Thoracic aorta (tissue), 2 donors: Measurements from ENCODE around the gene NEDD4L. TPM values are rescaled to one million over a fixed set of nuclear protein-coding genes. Genes with fewer than 3 reads are reported as not detected.

ENCODE experiments used
- ATAC-seq: fragments of 150-250 bp; one replicate; pipeline ENCODE4 v1.8.0; 2017; ENCODE audit warnings: low read depth; ENCODE audit not compliant: insufficient number of reproducible peaks, low FRiP score
- DNase-seq: peaks from one replicate; pipeline ENCODE4 v3.0.0-alpha.2; 2020; ENCODE audit warnings: low spot score
- H3K27ac ChIP-seq, 2 donors: fragments of 200-600 bp; sonication (generic); 1 replicate in 1 of 2; 2 replicates in 1 of 2; pipeline ENCODE4 v1.5.1; 2016; ENCODE audit warnings: mild to moderate bottlenecking in 2 of 2, moderate library complexity in 2 of 2
- H3K27me3 ChIP-seq: fragments of 200-600 bp; sonication (generic); replicated peaks from 2 replicates; pipeline ENCODE4 v1.6.0; 2016; ENCODE audit warnings: mild to moderate bottlenecking; ENCODE audit not compliant: insufficient read depth
- H3K36me3 ChIP-seq: fragments of 200-600 bp; sonication (generic); one replicate; pipeline ENCODE4 v1.5.1; 2016
- H3K4me1 ChIP-seq, 2 donors: fragments of 200-600 bp; sonication (generic); 1 replicate in 1 of 2; 2 replicates in 1 of 2; pipeline versions ENCODE4 v1.5.1 to v1.6.0; 2016; ENCODE audit warnings: low read depth in 2 of 2, mild to moderate bottlenecking in 1 of 2; ENCODE audit not compliant: control insufficient read depth in 1 of 2
- H3K4me3 ChIP-seq: fragments of 200-600 bp; sonication (generic); 2 replicates; pipeline ENCODE4 v1.5.1; 2016; ENCODE audit warnings: mild to moderate bottlenecking
- H3K9me3 ChIP-seq: fragments of 200-600 bp; sonication (generic); 2 replicates; pipeline ENCODE4 v1.5.1; 2016
- CTCF ChIP-seq: fragments of 200-600 bp; sonication (generic); IDR thresholded peaks from one replicate; pipeline ENCODE4 v1.5.1; 2019; ENCODE audit warnings: antibody characterized with exemption
- total RNA-seq, 2 donors: library from RNA; depleted of rRNA; stranded (reverse); fragments of >200 nt; gene quantifications; one replicate each; pipeline versions ENCODE4 v1.1.0 to v1.2.3, GENCODE V29; 2016

NEDD4L gene
- total RNA-seq, 2 donors from 2014 or later = 13.9 to 22.9 TPM

GRCh38 chr18:58208207-58208932 is 164.3 kb downstream of the NEDD4L start:
- no peaks in the 10 kb centered on the region for H3K36me3 ChIP-seq
- H3K9me3 ChIP-seq = no peaks in the 10 kb centered on the region
- no peak for DNase-seq
- no peak for ATAC-seq
- peaks cover 6 to 11% of the 10 kb centered on the region in 2 donors for H3K4me1 ChIP-seq
- H3K27ac ChIP-seq = no peak overlapping the region
- H3K4me3 ChIP-seq = no peak overlapping the region
- TF ChIP-seq CTCF = no peak
- no peaks in the 10 kb centered on the region for H3K27me3 ChIP-seq

GRCh38 chr18:58209326-58209725 is 165.3 kb downstream of the NEDD4L start:
- Histone ChIP-seq H3K4me3 (no peak overlapping the region), H3K36me3 (no peaks in the 10 kb centered on the region), H3K27me3 (no peaks in the 10 kb centered on the region), H3K27ac (no peak overlapping the region), H3K9me3 (no peaks in the 10 kb centered on the region), H3K4me1 (peaks cover 6 to 11% of the 10 kb centered on the region in 2 donors)
- no peak for TF ChIP-seq CTCF
- ATAC-seq = no peak
- DNase-seq = no peak

- Histone ChIP-seq H3K9me3 (no peaks in the 10 kb centered on the region), H3K27ac (no peak overlapping the region), H3K4me3 (no peak overlapping the region), H3K27me3 (no peaks in the 10 kb centered on the region), H3K4me1 (peaks cover 6 to 11% of the 10 kb centered on the region in 2 donors), H3K36me3 (no peaks in the 10 kb centered on the region)
- DNase-seq (no peak), ATAC-seq (no peak)
- no peak for TF ChIP-seq CTCF
These were observed 167.5 kb downstream of the NEDD4L start for GRCh38 chr18:58211510-58211909.

GRCh38 chr18:58212274-58212673 is 168.2 kb downstream of the NEDD4L start:
- H3K27me3 ChIP-seq = no peaks in the 10 kb centered on the region
- no peaks in the 10 kb centered on the region for H3K9me3 ChIP-seq
- no peak overlapping the region for H3K27ac ChIP-seq
- DNase-seq = no peak
- H3K4me3 ChIP-seq = no peak overlapping the region
- peaks cover 6 to 11% of the 10 kb centered on the region in 2 donors for H3K4me1 ChIP-seq
- no peak for TF ChIP-seq CTCF
- no peaks in the 10 kb centered on the region for H3K36me3 ChIP-seq
- ATAC-seq = no peak

GRCh38 chr18:58213440-58213839 is 169.4 kb downstream of the NEDD4L start:
- no peak for TF ChIP-seq CTCF

More at GRCh38 chr18:58213440-58213839, 169.4 kb downstream of the NEDD4L start:
- Histone ChIP-seq H3K4me1 (peaks cover 3 to 5% of the 10 kb centered on the region in 2 donors), H3K27me3 (no peaks in the 10 kb centered on the region), H3K36me3 (no peaks in the 10 kb centered on the region), H3K9me3 (no peaks in the 10 kb centered on the region), H3K4me3 (no peak overlapping the region), H3K27ac (no peak overlapping the region)
- no peak for ATAC-seq
- no peak for DNase-seq
